Dendritic cell treated with granulocyte-macrophage colony-stimulating factor and Interleukin-4, amounts not matched to agents 40 ng/mL and 50 ng/mL, for 4 days (primary cell): Measurements from ENCODE around the gene DUSP6.

Experiments used
- H3K27ac Mint-ChIP-seq: one replicate; pipeline ENCODE4 v1.8.0; 2022; ENCODE audit warnings: mild to moderate bottlenecking, mixed read lengths
- H3K27me3 Mint-ChIP-seq: one replicate; pipeline ENCODE4 v1.8.0; 2022; ENCODE audit warnings: mild to moderate bottlenecking, mixed read lengths
- H3K36me3 Mint-ChIP-seq: one replicate; pipeline ENCODE4 v1.8.0; 2022; ENCODE audit warnings: low read depth, mixed read lengths
- H3K4me1 Mint-ChIP-seq: one replicate; pipeline ENCODE4 v1.8.0; 2022; ENCODE audit warnings: low read depth, mixed read lengths
- H3K4me3 Mint-ChIP-seq: one replicate; pipeline ENCODE4 v1.8.0; 2022; ENCODE audit warnings: mild to moderate bottlenecking, moderate library complexity, mixed read lengths
- H3K9me3 Mint-ChIP-seq: one replicate; pipeline ENCODE4 v1.8.0; 2022; ENCODE audit warnings: mixed read lengths
- intact Hi-C: fragments of 100-400 bp; cut with micrococcal nuclease; formaldehyde crosslinking; loops from one replicate; pipeline ENCODE4 v1.15.0; 2022

Gene DUSP6

DNA sequence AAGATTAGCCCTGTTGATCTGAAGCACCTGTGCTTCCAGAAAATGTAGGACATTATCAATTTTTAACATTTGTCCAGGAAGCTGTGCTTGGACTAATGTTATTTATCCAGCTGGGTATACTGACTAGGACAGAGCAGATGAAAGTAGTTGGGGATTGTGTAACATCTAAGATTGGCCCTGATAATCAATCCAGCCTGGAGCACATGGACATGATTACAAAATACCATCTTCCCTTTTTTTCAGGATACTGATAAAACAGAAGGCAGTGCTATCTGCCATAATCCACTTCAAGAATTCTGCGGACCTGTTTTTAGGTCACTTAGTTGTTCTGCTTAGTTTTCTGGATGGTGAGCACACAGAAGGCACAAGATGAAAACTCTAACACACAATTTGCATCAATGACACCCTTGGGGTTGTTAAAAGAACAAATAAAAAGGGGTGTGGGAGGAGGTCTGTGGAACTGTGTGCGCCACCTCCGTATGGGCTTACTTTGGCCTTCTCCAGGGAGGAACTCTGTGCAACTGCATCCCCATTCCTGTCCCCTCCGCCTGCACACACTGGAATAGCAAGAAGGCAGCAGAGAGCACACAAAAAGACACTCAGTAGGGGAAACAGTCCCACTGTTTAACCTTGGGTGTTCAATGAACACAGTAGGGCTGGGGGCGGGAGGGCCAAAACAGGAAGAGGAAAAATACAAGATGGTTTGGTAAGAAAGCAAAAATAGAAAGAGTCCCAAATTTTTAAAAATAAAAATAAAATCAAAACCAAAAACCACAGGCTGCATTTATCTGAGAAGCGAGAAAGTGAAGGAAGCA lies 31.1 kb upstream of the DUSP6 start:
- no peaks in the 10 kb centered on the region for H3K36me3 Mint-ChIP-seq
- no peak overlapping the region for H3K4me3 Mint-ChIP-seq
- no peak overlapping the region for H3K27ac Mint-ChIP-seq
- H3K27me3 Mint-ChIP-seq, result no peaks in the 10 kb centered on the region
- H3K4me1 Mint-ChIP-seq, result peaks cover 46% of the 10 kb centered on the region
- H3K9me3 Mint-ChIP-seq, result no peaks in the 10 kb centered on the region
- intact Hi-C loops, result loop anchor here (5.0 kb wide), 1 partner anchor 44 kb away; no protein-coding TSS in a partner anchor

DNA sequence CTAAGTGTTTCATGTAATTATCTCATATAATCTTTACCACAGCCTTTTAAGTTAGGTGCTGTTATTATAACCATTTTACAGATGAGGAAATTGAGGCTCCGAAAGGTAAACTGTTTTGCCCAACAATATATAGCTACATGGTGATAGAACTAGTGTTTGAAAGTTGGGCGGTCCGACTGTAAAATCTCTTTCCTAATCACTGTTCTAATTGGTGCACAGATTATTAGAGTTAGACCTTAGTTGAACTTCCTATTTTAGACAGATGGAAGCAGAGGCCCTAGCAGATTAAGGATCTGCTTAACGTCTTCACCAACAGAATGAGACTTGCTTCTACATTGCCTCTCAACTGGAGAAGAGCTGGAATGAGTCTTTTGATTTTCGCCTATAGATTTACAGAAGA lies 30.0 kb upstream of the DUSP6 start:
- Mint-ChIP-seq H3K4me3 (no peak overlapping the region), H3K9me3 (no peaks in the 10 kb centered on the region), H3K27ac (no peak overlapping the region), H3K4me1 (peaks cover 46% of the 10 kb centered on the region), H3K27me3 (no peaks in the 10 kb centered on the region), H3K36me3 (no peaks in the 10 kb centered on the region)
- intact Hi-C loops, result loop anchor here (5.0 kb wide), 1 partner anchor 45 kb away; no protein-coding TSS in a partner anchor

DNA sequence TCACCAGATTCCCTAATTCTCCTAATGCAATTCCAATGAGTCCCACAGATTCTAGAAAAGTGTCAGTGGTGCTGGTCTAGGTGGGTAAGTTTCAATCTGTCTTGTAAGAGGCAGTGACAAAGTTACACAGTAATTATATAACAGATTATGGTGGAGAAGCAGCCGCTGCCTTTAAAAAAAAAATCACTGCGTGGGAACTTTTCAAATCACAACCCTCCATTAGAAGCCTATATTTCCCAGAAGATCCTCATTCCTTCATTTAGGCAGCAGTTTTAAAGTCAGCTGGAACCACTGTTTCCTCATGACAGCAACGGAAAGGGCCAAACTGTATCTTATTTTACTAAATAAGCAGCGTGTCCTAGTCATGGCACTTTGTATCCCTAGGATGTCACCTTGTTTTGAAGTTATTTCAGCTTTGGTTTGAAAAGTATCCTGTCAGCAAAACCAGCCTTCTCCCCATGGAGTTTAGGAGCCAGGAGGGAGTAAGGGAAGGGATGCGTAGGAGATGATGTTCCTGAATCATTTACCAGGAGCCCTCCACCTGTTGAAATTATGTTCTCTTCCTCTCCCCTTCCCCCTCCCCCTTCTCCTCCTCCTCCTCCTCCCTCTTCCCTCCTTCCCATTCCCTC lies 27.7 kb upstream of the DUSP6 start:
- Mint-ChIP-seq H3K4me1 (peaks cover 56% of the 10 kb centered on the region), H3K9me3 (no peaks in the 10 kb centered on the region)
- intact Hi-C loops, result loop anchor here (5.0 kb wide), 1 partner anchor 47 kb away; no protein-coding TSS in a partner anchor

DNA sequence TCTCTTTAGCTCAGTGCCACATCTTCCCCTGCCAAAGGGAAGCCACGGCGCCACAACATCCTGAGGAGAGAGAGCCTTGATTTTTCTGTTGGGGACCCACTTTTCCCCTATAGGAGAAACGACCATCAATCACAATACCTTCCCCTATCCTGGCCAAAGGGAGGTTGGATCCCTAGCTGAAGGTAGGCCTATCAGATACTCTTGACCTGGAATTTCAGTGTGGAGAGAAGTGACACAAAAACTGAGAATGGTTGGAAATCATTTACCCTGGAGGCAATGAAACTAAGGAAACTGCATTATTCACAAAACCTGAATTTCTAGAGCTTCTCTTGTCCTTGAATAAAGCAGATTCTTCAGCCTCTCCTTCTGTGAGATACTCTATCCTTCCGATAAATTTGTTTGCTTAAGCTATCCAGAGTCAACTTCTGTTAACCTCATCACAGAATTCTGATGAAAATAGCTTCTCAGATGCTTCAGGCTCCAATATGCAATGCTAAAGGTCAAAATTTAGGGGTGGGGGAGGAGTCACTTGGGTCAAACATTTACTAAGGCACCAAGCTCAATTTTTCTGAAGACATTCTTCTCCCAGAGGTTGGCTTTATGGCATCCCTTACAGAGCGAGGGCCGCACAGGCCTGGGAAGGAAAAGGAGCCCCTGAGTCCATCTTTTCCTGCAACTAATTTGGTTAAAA lies 27.0 kb upstream of the DUSP6 start:
- no peaks in the 10 kb centered on the region for H3K27me3 Mint-ChIP-seq
- no peak overlapping the region for H3K4me3 Mint-ChIP-seq
- H3K9me3 Mint-ChIP-seq, result no peaks in the 10 kb centered on the region
- H3K27ac Mint-ChIP-seq, result no peak overlapping the region
- intact Hi-C loops, result no loop called here
- H3K4me1 Mint-ChIP-seq, result peaks cover 50% of the 10 kb centered on the region
- H3K36me3 Mint-ChIP-seq, result no peaks in the 10 kb centered on the region

More for the DNA sequence above, 27.7 kb upstream of the DUSP6 start:
- H3K4me3 Mint-ChIP-seq, result no peak overlapping the region
- H3K27me3 Mint-ChIP-seq, result no peaks in the 10 kb centered on the region
- no peak overlapping the region for H3K27ac Mint-ChIP-seq
- no peaks in the 10 kb centered on the region for H3K36me3 Mint-ChIP-seq

DNA sequence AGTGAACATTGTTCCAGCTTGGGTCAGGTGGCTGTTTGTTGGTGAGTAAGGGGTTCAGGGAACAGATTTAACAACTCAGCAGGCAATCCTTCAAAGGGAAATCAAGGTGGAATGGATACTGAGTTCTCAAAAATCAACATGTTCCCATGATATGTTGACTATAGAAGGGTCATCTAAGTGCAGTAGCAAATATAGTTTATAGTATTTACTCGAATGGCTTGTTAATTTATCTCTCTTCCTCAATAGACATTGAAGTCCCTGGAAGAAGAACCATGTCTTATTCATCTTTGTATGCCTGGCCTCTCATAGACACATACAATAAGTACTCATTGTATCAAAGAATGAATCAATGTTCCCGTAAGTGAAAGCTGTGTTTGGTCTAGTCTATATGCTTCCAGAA lies 24.5 kb upstream of the DUSP6 start:
- Mint-ChIP-seq H3K36me3 (no peaks in the 10 kb centered on the region), H3K4me3 (no peak overlapping the region), H3K9me3 (no peaks in the 10 kb centered on the region), H3K27me3 (no peaks in the 10 kb centered on the region), H3K27ac (no peak overlapping the region), H3K4me1 (peaks cover 25% of the 10 kb centered on the region)
- intact Hi-C loops, result no loop called here

DNA sequence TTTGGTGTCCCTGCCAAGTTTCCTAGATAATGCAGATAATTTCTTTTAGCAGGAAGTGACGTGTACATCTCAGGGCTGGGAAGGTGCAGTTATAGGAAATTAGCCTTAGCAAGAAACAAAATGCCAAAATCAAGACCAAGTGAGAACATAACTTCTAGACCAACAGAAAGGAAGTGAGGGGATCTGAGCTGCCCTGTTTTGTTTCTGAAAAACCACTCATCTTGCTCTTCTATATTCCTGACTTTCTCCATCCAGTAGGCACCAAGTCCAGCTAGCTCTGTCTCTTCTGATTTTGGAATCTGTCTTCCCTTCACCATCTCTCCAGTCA lies 23.9 kb upstream of the DUSP6 start:
- no peaks in the 10 kb centered on the region for H3K27me3 Mint-ChIP-seq
- H3K27ac Mint-ChIP-seq, result no peak overlapping the region
- no peaks in the 10 kb centered on the region for H3K9me3 Mint-ChIP-seq
- H3K4me1 Mint-ChIP-seq, result peaks cover 22% of the 10 kb centered on the region
- intact Hi-C loops, result no loop called here
- H3K4me3 Mint-ChIP-seq, result no peak overlapping the region
- no peaks in the 10 kb centered on the region for H3K36me3 Mint-ChIP-seq

DNA sequence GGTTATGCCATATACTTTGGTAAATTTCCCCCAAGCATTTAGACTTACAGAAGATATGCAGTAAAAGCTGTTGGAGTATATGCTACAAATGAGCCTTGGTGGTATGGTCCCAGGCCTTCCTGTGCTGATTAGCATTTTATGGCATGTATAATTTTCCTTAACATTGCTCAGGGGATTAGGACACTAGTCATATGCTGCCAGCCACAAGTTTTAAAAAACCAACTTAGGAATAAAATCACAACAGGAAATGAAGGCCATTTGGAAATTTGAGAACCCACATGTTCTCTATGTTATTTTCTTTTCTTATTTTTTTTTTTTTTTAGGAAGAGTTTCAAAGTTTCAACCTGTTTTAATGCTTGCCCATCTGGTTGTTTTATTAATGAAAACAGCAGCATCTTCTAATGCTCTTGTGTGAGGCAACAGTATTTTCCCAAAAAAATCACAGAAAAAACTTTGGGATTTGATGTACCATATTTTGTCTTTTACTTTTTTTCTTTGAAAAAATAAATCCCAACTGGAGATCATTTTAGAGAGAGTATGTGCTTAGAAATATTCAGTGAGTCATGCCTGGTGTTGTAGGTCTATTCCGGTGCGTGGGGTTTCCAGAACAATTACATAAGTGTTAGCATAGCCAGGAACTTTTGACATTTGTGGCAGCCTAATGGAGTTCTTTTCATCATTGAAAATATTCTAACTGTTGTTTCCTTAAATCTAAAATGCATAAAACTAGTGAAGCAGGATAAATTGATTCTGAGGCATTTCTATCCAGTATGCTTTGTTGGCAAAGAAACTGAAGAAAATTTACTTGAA lies 21.7 kb upstream of the DUSP6 start:
- Mint-ChIP-seq H3K4me3 (no peak overlapping the region), H3K36me3 (no peaks in the 10 kb centered on the region), H3K4me1 (peaks cover 28% of the 10 kb centered on the region), H3K27ac (no peak overlapping the region), H3K9me3 (no peaks in the 10 kb centered on the region), H3K27me3 (no peaks in the 10 kb centered on the region)
- intact Hi-C loops, result no loop called here

DNA sequence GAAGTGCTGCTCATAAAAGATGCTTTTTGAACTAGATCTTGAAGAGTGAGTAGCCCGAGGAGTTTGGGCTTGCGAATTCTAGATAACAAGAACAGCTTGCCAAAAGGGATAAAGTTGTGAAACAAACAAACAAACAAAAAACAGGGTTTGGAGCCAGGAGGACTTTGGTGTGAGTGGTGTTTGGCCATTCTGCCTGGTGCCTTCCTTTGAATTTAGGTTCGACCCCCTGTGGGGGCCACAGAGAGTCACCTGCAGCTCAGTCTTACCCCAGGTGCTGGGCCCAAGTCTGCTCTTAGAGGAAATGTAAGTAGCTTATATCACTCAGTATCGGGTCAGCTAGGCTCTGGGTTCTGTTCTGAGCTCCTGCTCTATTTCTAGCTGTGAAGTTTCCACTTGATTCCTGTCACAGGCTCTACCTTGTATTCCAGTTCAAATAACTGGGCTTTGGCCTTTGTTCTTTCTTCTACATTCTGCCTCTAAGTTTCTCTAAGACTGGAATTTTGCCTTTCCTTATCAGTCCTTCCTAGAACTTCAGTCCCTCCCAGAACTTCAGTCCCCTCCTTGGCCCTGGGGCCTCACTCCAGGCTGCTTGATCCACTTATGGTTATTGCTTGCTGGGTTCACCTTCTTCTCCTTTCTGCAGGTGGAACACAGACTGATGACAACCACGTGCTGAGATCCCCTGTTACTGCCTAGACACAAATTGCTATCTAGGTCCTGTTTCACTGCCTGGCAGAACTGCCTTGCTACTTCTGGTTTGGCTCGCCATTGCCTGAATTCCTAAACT lies 20.5 kb upstream of the DUSP6 start:
- H3K4me1 Mint-ChIP-seq, result peaks cover 28% of the 10 kb centered on the region
- intact Hi-C loops, result no loop called here
- H3K27ac Mint-ChIP-seq, result no peak overlapping the region
- no peaks in the 10 kb centered on the region for H3K27me3 Mint-ChIP-seq
- H3K36me3 Mint-ChIP-seq, result no peaks in the 10 kb centered on the region
- H3K9me3 Mint-ChIP-seq, result no peaks in the 10 kb centered on the region
- no peak overlapping the region for H3K4me3 Mint-ChIP-seq

DNA sequence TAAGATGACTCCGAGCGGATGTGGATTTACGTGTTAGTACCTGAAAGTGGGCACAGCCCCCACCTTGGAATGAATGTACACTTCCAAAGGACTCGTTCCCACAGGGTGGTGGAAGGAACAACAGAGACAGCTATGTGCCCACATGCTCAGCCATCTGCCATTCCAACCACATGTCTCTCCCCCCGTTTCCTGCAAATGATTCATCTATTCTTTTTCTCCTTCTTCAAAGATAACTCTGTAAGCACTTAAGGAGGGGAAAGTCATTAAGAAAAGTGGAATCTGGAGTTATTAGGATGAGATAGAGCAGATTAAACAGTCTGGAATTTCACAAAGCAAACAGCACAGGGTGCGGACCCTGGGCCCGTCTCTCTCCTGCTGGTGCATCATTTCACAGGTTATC lies 18.5 kb upstream of the DUSP6 start:
- Mint-ChIP-seq H3K4me3 (no peak overlapping the region), H3K36me3 (no peaks in the 10 kb centered on the region)

DNA sequence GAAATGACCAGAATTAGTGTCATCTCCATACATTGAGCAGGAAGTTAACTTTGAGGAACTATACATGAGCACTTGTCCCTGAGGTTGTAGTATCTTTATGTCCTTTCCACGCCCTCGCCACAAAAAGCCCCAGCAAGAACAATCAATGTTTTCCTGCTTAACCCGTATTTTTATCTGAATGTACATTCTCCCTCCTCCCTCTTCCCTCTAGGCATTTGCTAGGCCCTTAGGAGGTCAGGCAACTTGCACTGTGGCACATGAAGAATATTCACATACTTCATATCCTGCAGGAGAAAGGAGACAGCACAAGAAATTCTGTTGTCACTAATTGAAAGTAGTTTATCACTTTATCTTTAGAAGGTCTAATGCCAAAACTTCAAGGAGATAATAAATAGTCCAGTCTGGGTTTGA lies 18.1 kb upstream of the DUSP6 start:
- no peak overlapping the region for H3K4me3 Mint-ChIP-seq
- H3K9me3 Mint-ChIP-seq, result no peaks in the 10 kb centered on the region
- peaks cover 16% of the 10 kb centered on the region for H3K4me1 Mint-ChIP-seq
- H3K27me3 Mint-ChIP-seq, result no peaks in the 10 kb centered on the region
- no peak overlapping the region for H3K27ac Mint-ChIP-seq
- H3K36me3 Mint-ChIP-seq, result no peaks in the 10 kb centered on the region
- intact Hi-C loops, result no loop called here

More for the DNA sequence above, 18.5 kb upstream of the DUSP6 start:
- Mint-ChIP-seq H3K4me1 (peaks cover 20% of the 10 kb centered on the region), H3K27ac (no peak overlapping the region), H3K9me3 (no peaks in the 10 kb centered on the region), H3K27me3 (no peaks in the 10 kb centered on the region)
- intact Hi-C loops, result no loop called here

DNA sequence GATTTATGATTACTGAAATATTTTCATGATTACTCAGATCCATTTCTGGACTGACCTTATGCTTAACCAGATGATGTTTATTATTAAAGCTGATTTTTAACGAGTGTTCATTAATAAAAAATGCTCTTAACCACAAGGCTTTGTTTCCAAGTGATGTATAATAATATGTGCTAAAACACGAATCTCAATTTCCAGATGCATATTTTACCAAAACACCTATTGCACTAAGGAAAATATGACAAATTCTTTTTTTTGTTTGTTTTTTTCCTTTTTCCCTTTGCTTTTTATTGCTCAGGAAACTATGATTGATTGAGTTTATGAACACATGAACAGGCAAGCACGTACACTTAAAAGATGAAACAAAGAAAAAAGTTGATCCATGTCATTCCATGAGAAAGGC lies 16.9 kb upstream of the DUSP6 start:
- H3K27ac Mint-ChIP-seq, result no peak overlapping the region
- no peaks in the 10 kb centered on the region for H3K9me3 Mint-ChIP-seq
- no peaks in the 10 kb centered on the region for H3K27me3 Mint-ChIP-seq
- H3K36me3 Mint-ChIP-seq, result no peaks in the 10 kb centered on the region
- peaks cover 16% of the 10 kb centered on the region for H3K4me1 Mint-ChIP-seq
- intact Hi-C loops, result no loop called here
- H3K4me3 Mint-ChIP-seq, result no peak overlapping the region

DNA sequence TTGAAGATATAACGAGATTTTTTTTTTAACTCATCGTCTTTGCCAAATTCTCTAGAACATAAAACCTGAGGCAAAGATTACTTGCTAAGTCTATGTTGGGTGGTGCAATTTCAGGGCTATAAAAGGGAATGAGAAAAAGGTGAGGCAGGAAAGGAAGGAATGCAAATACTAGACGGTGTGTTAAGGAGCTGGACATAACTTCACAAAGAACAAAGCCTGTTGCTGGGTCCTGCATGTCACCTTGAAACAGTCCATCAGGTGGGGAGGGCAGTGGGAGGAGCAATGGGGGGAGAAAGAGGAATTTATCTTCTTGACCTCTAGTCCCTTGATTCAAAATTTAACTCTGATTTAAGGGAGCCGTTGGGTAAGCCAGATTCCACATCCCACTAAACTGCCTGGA lies 16.1 kb upstream of the DUSP6 start:
- intact Hi-C loops, result no loop called here
- peaks cover 16% of the 10 kb centered on the region for H3K4me1 Mint-ChIP-seq
- H3K27ac Mint-ChIP-seq, result no peak overlapping the region
- no peaks in the 10 kb centered on the region for H3K27me3 Mint-ChIP-seq
- no peaks in the 10 kb centered on the region for H3K9me3 Mint-ChIP-seq
- H3K36me3 Mint-ChIP-seq, result no peaks in the 10 kb centered on the region
- H3K4me3 Mint-ChIP-seq, result no peak overlapping the region

DNA sequence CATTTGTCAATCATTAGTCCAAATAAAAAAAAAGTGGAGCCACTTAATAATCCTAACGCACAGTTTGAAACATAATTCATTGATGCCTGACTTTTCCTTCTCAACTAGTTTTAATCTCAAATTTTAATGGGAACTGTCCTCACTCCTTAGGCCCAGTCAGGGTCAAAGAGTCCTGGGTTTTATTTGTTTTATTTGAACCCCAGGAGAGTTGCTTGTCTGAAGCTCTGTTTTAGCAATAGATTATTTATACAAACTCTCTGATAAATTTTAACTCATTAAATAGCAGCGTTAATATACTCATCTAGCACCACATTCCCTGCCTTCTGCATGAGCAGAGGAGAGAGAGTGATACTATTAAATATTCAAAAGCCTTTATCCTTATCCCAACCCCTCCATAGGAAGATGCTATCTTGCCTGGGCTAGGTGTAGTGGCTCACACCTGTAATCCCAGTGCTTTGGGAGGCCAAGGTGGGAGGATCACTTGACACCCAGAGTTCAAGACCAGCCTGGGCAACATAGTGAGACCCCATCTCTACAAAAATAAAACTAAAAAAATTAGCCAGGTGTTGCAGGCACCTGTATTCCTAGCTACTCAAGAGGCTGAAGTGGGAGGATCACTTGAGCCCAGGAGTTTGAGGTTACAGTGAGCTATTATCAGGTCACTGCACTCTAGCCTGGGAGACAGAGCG lies 14.5 kb upstream of the DUSP6 start:
- Mint-ChIP-seq H3K4me3 (no peak overlapping the region), H3K27me3 (no peaks in the 10 kb centered on the region), H3K9me3 (no peaks in the 10 kb centered on the region), H3K36me3 (no peaks in the 10 kb centered on the region), H3K4me1 (peaks cover 16% of the 10 kb centered on the region), H3K27ac (no peak overlapping the region)
- intact Hi-C loops, result no loop called here
